HFF-Myc (cell line): Measurements from ENCODE around the gene POFUT1.

ENCODE experiments used
- DNase-seq: peaks from one replicate; pipeline ENCODE4 v3.0.0-alpha.2; 2011; ENCODE audit warnings: low read depth; ENCODE audit errors: extremely low read depth
- H3K4me3 ChIP-seq: replicated peaks from 2 replicates; pipeline ENCODE4 v1.5.1; 2011; ENCODE audit warnings: low read depth, mild to moderate bottlenecking, control low read depth, low read length
- CTCF ChIP-seq: IDR thresholded peaks from 2 replicates; pipeline ENCODE4 v1.5.1; 2012; ENCODE audit warnings: mild to moderate bottlenecking, low read depth, low read length, control low read depth; ENCODE audit errors: missing control alignments

POFUT1 gene

GRCh38 chr20:32277361-32278198, 69.9 kb downstream of the POFUT1 start, which contains the start of gene KIF3B:
TSS of gene KIF3B (plus strand) at chr20:32277651. CDS start at chr20:32309778, 32,127 bp downstream.
- peak; percentile 53 for DNase-seq
- peak within 1 kb of the TSS; percentile 88 for H3K4me3 ChIP-seq
- no peak for TF ChIP-seq CTCF

- no peak for TF ChIP-seq CTCF
- DNase-seq: no peak
- H3K4me3 ChIP-seq: peak overlapping the region; percentile 88
Measured at GRCh38 chr20:32278199-32278643, 70.5 kb downstream of the POFUT1 start.

- no peak for DNase-seq
- H3K4me3 ChIP-seq: no peak overlapping the region
- no peak for TF ChIP-seq CTCF
Measured at GRCh38 chr20:32281711-32282110, 74.0 kb downstream of the POFUT1 start.

GRCh38 chr20:32282461-32282860, 74.8 kb downstream of the POFUT1 start:
- H3K4me3 ChIP-seq: no peak overlapping the region
- DNase-seq: no peak
- TF ChIP-seq CTCF: no peak

- H3K4me3 ChIP-seq: no peak overlapping the region
- no peak for DNase-seq
- TF ChIP-seq CTCF: no peak
Measured at GRCh38 chr20:32285082-32285620, 77.5 kb downstream of the POFUT1 start.

- H3K4me3 ChIP-seq: no peak overlapping the region
- no peak for TF ChIP-seq CTCF
- DNase-seq: peak; percentile 7
Measured at GRCh38 chr20:32285621-32286371, 78.1 kb downstream of the POFUT1 start.
